WTC11 (cell line): Measurements from ENCODE around the gene VSIR. TPM values are rescaled to one million over a fixed set of nuclear protein-coding genes. Genes with fewer than 3 reads are reported as not detected.

Experiments used
- ATAC-seq: fragments of 200-7000 bp; cut with Tn5 transposase; 2 replicates; pipeline ENCODE4 v1.10.0; 2021; ENCODE audit warnings: mild to moderate bottlenecking, moderate library complexity
- CTCF ChIA-PET: fragments of 300-600 bp; sonication (Branson Sonifier 250); formaldehyde crosslinking; loops from one replicate; lab custom pipeline; 2021; ENCODE audit warnings: antibody characterized with exemption; lab: Charles Lee
- POLR2A ChIA-PET: fragments of 350-600 bp; sonication (Branson Sonifier 250); formaldehyde crosslinking; loops from one replicate; lab custom pipeline; 2021; ENCODE audit warnings: antibody characterized with exemption; lab: Charles Lee
- DNase-seq: peaks from one replicate; pipeline ENCODE4 v3.0.0; 2021; ENCODE audit warnings: low spot score
- H3K27ac Mint-ChIP-seq: 2 replicates; pipeline ENCODE4 v1.8.0; 2021; ENCODE audit warnings: mixed read lengths
- H3K27me3 Mint-ChIP-seq: 2 replicates; pipeline ENCODE4 v1.8.0; 2021; ENCODE audit warnings: low read depth, mild to moderate bottlenecking, moderate library complexity, mixed read lengths
- H3K36me3 Mint-ChIP-seq: 2 replicates; pipeline ENCODE4 v1.8.0; 2021; ENCODE audit warnings: mixed read lengths
- H3K4me1 Mint-ChIP-seq: 2 replicates; pipeline ENCODE4 v1.8.0; 2022; ENCODE audit warnings: mixed read lengths
- H3K4me3 Mint-ChIP-seq: 2 replicates; pipeline ENCODE4 v1.8.0; 2021; ENCODE audit warnings: mild to moderate bottlenecking, moderate library complexity, mixed read lengths
- H3K9me3 Mint-ChIP-seq: 2 replicates; pipeline ENCODE4 v1.8.0; 2021; ENCODE audit warnings: mixed read lengths
- CREM ChIP-seq: sonication (generic); formaldehyde crosslinking; IDR thresholded peaks from 2 replicates; pipeline ENCODE4 v1.8.1; 2022; ENCODE audit warnings: mild to moderate bottlenecking, missing genetic modification reagents, moderate library complexity
- ELF4 ChIP-seq: sonication (generic); formaldehyde crosslinking; IDR thresholded peaks from 2 replicates; pipeline ENCODE4 v1.8.1; 2022; ENCODE audit warnings: low read depth, mild to moderate bottlenecking, moderate library complexity, missing genetic modification reagents
- FOXJ3 ChIP-seq: sonication (generic); formaldehyde crosslinking; IDR thresholded peaks from 2 replicates; pipeline ENCODE4 v1.9.0; 2021; ENCODE audit warnings: missing genetic modification reagents, mild to moderate bottlenecking, borderline replicate concordance
- FOXP1 ChIP-seq: sonication (generic); formaldehyde crosslinking; IDR thresholded peaks from 2 replicates; pipeline ENCODE4 v1.8.0; 2022; ENCODE audit warnings: missing genetic modification reagents, mild to moderate bottlenecking, moderate library complexity, borderline replicate concordance
- GTF2I ChIP-seq: fragments of 250-450 bp; sonication (Bioruptor Pico); conservative IDR thresholded peaks from 2 replicates; pipeline ENCODE4 v1.4.0; 2021; ENCODE audit warnings: mild to moderate bottlenecking
- MYBL2 ChIP-seq: sonication (generic); formaldehyde crosslinking; IDR thresholded peaks from 2 replicates; pipeline ENCODE4 v1.8.1; 2023; ENCODE audit warnings: mild to moderate bottlenecking, moderate library complexity, missing genetic modification reagents
- NFE2L1 ChIP-seq: sonication (generic); formaldehyde crosslinking; IDR thresholded peaks from 2 replicates; pipeline ENCODE4 v1.8.1; 2023; ENCODE audit warnings: missing genetic modification reagents
- NFYB ChIP-seq: sonication (generic); formaldehyde crosslinking; conservative IDR thresholded peaks from 2 replicates; pipeline ENCODE4 v1.8.0; 2022; ENCODE audit warnings: low read depth, missing genetic modification reagents
- RELA ChIP-seq: sonication (generic); formaldehyde crosslinking; IDR thresholded peaks from 2 replicates; pipeline ENCODE4 v1.8.1; 2022; ENCODE audit warnings: missing genetic modification reagents, mild to moderate bottlenecking, borderline replicate concordance
- RORB ChIP-seq: fragments of 250-450 bp; sonication (Bioruptor Pico); IDR thresholded peaks from 2 replicates; pipeline ENCODE4 v1.9.0; 2021; ENCODE audit warnings: mild to moderate bottlenecking
- TCF7 ChIP-seq: sonication (generic); formaldehyde crosslinking; IDR thresholded peaks from 2 replicates; pipeline ENCODE4 v1.8.0; 2022; ENCODE audit warnings: mild to moderate bottlenecking, low read depth, missing genetic modification reagents, moderate library complexity
- TEAD1 ChIP-seq: sonication (generic); formaldehyde crosslinking; IDR thresholded peaks from 2 replicates; pipeline ENCODE4 v1.8.0; 2022; ENCODE audit warnings: mild to moderate bottlenecking, missing genetic modification reagents
- TEAD4 ChIP-seq: sonication (generic); formaldehyde crosslinking; IDR thresholded peaks from 2 replicates; pipeline ENCODE4 v1.8.0; 2022; ENCODE audit warnings: mild to moderate bottlenecking, missing genetic modification reagents
- ZNF121 ChIP-seq: sonication (generic); formaldehyde crosslinking; IDR thresholded peaks from 2 replicates; pipeline ENCODE4 v1.8.0; 2023; ENCODE audit warnings: missing genetic modification reagents
- ZNF416 ChIP-seq: fragments of 250-450 bp; sonication (Bioruptor Pico); IDR thresholded peaks from 2 replicates; pipeline ENCODE4 v1.9.0; 2021; ENCODE audit warnings: mild to moderate bottlenecking, inconsistent platforms
- ZNF423 ChIP-seq: fragments of 250-450 bp; sonication (Bioruptor Pico); IDR thresholded peaks from 2 replicates; pipeline ENCODE4 v2.1.2; 2022; ENCODE audit warnings: mild to moderate bottlenecking, moderate library complexity
- total RNA-seq: library from RNA; stranded (reverse); gene quantifications from 3 replicates; pipeline ENCODE4 v1.2.3, GENCODE V29; 2021
- TF ChIP-seq, protein P1 (sequence below): sonication (generic); formaldehyde crosslinking; IDR thresholded peaks from 2 replicates; pipeline ENCODE4 v1.8.0; 2022; ENCODE audit warnings: missing genetic modification reagents
- TF ChIP-seq, protein P2 (sequence below): fragments of 250-450 bp; sonication (Bioruptor Pico); IDR thresholded peaks from 2 replicates; pipeline ENCODE4 v1.9.0; 2021; ENCODE audit warnings: mild to moderate bottlenecking
- TF ChIP-seq, protein P3 (sequence below): sonication (generic); formaldehyde crosslinking; IDR thresholded peaks from 2 replicates; pipeline ENCODE4 v1.8.0; 2022; ENCODE audit warnings: mild to moderate bottlenecking, missing genetic modification reagents
- TF ChIP-seq, protein P4 (sequence below): sonication (generic); formaldehyde crosslinking; IDR thresholded peaks from 2 replicates; pipeline ENCODE4 v1.8.1; 2022; ENCODE audit warnings: mild to moderate bottlenecking, missing genetic modification reagents, moderate library complexity, borderline replicate concordance
- TF ChIP-seq, protein P5 (sequence below): sonication (generic); formaldehyde crosslinking; IDR thresholded peaks from 2 replicates; pipeline ENCODE4 v1.8.1; 2023; ENCODE audit warnings: mild to moderate bottlenecking, missing genetic modification reagents

Gene VSIR
- total RNA-seq, 1 experiment from 2014 or later: 0.74 TPM

DNA sequence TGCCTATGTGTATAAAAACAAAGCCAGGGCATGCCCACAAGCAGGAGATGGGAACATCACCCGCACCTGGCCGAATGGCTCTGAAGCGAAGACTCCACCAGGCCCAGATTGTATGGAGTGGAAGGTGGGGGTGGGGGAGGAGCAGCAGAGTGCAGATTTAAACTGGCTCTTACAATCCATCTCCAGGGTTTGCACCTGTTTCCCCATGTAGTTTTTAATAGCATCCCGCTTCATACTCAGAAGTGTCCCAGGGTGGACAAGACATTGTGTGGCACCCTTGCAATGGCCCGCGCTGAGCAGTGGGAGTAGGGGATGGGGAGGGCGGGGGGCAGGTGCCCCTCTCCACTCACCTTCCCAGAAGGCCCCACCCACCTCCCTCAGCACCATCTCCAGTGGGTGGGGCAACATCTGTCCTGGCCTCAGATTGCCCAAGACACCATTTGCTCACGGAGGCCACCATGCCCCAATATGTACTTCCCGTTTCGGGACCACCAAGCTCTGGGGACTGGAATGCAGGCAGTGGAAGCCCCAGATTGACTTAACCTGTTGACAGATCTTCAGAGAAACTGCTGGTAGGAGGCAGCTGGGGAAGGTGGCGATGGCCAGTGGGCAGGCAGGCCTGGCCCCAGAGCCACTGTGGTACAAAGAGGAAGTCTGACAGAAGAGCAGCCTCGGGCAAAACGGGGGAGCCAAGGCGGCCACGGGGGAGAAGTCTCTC lies 23.0 kb downstream of the VSIR start:
- POLR2A ChIA-PET: no interaction called here
- Mint-ChIP-seq H3K36me3 (no peaks in the 10 kb centered on the region), H3K4me1 (peaks cover 25% of the 10 kb centered on the region), H3K4me3 (no peak overlapping the region), H3K27ac (no peak overlapping the region), H3K9me3 (no peaks in the 10 kb centered on the region), H3K27me3 (no peaks in the 10 kb centered on the region)
- TF ChIP-seq, protein P1, sequence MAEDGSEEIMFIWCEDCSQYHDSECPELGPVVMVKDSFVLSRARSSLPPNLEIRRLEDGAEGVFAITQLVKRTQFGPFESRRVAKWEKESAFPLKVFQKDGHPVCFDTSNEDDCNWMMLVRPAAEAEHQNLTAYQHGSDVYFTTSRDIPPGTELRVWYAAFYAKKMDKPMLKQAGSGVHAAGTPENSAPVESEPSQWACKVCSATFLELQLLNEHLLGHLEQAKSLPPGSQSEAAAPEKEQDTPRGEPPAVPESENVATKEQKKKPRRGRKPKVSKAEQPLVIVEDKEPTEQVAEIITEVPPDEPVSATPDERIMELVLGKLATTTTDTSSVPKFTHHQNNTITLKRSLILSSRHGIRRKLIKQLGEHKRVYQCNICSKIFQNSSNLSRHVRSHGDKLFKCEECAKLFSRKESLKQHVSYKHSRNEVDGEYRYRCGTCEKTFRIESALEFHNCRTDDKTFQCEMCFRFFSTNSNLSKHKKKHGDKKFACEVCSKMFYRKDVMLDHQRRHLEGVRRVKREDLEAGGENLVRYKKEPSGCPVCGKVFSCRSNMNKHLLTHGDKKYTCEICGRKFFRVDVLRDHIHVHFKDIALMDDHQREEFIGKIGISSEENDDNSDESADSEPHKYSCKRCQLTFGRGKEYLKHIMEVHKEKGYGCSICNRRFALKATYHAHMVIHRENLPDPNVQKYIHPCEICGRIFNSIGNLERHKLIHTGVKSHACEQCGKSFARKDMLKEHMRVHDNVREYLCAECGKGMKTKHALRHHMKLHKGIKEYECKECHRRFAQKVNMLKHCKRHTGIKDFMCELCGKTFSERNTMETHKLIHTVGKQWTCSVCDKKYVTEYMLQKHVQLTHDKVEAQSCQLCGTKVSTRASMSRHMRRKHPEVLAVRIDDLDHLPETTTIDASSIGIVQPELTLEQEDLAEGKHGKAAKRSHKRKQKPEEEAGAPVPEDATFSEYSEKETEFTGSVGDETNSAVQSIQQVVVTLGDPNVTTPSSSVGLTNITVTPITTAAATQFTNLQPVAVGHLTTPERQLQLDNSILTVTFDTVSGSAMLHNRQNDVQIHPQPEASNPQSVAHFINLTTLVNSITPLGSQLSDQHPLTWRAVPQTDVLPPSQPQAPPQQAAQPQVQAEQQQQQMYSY (CRISPR knock-in tag): 0 out of 2 replicates have a peak, but pooled peaks have one; percentile 29
- TF ChIP-seq TEAD1: no peak
- TF ChIP-seq CREM (CRISPR knock-in tag): no peak
- CTCF ChIA-PET: no interaction called here
- DNase-seq (no peak), ATAC-seq (no peak)

DNA sequence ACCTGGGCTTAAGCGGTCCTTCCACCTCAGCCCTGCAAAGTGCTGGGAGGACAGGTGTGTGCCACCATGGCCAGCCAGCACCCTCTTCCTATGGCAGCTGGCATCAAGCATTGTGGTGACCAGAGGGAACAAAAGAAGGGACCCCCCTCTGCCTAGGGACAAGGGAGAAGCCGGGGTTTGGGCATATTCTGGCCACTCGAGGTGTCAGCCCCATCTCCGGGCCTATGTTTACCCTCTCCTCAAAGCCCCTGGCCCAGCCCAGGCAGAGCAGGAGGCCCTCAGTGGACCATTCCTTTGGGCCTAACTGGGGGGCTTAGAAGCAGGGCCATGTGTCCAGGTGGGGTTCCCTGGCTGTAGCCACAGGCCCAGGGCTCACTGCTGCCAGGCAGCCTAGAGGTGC lies 23.9 kb downstream of the VSIR start:
- H3K36me3 Mint-ChIP-seq: no peaks in the 10 kb centered on the region
- ATAC-seq: no peak
- ChIA-PET CTCF (interaction anchor here (0.7 to 4.1 kb wide), 4 partner anchors 8 to 63 kb away, joined by 3 to 18 read pairs (median 4); no protein-coding TSS in a partner anchor), POLR2A (no interaction called here)
- H3K27me3 Mint-ChIP-seq: no peaks in the 10 kb centered on the region
- no peak overlapping the region for H3K27ac Mint-ChIP-seq
- no peaks in the 10 kb centered on the region for H3K9me3 Mint-ChIP-seq
- H3K4me3 Mint-ChIP-seq: no peak overlapping the region
- no peak for DNase-seq
- TF ChIP-seq NFYB (CRISPR knock-in tag) (no peak), TCF7 (CRISPR knock-in tag) (no peak), RORB (CRISPR knock-in tag) (no peak), RELA (CRISPR knock-in tag) (no peak), GTF2I (no peak), MYBL2 (no peak), TEAD4 (CRISPR knock-in tag) (no peak), FOXP1 (CRISPR knock-in tag) (no peak), FOXJ3 (CRISPR knock-in tag) (no peak), NFE2L1 (CRISPR knock-in tag) (no peak), ZNF121 (no peak), ZNF416 (no peak), ZNF423 (no peak), ELF4 (no peak)
- TF ChIP-seq, protein P2, sequence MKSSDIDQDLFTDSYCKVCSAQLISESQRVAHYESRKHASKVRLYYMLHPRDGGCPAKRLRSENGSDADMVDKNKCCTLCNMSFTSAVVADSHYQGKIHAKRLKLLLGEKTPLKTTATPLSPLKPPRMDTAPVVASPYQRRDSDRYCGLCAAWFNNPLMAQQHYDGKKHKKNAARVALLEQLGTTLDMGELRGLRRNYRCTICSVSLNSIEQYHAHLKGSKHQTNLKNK: no peak
- TF ChIP-seq, protein P3, sequence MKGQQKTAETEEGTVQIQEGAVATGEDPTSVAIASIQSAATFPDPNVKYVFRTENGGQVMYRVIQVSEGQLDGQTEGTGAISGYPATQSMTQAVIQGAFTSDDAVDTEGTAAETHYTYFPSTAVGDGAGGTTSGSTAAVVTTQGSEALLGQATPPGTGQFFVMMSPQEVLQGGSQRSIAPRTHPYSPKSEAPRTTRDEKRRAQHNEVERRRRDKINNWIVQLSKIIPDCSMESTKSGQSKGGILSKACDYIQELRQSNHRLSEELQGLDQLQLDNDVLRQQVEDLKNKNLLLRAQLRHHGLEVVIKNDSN (CRISPR knock-in tag): no peak
- TF ChIP-seq, protein P4, sequence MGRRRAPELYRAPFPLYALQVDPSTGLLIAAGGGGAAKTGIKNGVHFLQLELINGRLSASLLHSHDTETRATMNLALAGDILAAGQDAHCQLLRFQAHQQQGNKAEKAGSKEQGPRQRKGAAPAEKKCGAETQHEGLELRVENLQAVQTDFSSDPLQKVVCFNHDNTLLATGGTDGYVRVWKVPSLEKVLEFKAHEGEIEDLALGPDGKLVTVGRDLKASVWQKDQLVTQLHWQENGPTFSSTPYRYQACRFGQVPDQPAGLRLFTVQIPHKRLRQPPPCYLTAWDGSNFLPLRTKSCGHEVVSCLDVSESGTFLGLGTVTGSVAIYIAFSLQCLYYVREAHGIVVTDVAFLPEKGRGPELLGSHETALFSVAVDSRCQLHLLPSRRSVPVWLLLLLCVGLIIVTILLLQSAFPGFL (CRISPR knock-in tag): no peak
- TF ChIP-seq, protein P5, sequence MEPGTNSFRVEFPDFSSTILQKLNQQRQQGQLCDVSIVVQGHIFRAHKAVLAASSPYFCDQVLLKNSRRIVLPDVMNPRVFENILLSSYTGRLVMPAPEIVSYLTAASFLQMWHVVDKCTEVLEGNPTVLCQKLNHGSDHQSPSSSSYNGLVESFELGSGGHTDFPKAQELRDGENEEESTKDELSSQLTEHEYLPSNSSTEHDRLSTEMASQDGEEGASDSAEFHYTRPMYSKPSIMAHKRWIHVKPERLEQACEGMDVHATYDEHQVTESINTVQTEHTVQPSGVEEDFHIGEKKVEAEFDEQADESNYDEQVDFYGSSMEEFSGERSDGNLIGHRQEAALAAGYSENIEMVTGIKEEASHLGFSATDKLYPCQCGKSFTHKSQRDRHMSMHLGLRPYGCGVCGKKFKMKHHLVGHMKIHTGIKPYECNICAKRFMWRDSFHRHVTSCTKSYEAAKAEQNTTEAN (CRISPR knock-in tag): no peak
- H3K4me1 Mint-ChIP-seq: peaks cover 25% of the 10 kb centered on the region
